Stimulated activated CD8-positive, alpha-beta memory T cell treated with anti-CD3 and anti-CD28 coated beads, Interleukin-15, amount 100 ng/mL, for 48 hours (primary cell): Measurements from ENCODE around the gene IL12B.
"Not testable (repeated sequence)": the region's sequence is repeated elsewhere in the genome, so short reads cannot be mapped to it uniquely, and the experiment has no call there.

Experiments used
- DNase-seq, 2 donors: peaks; one replicate each; pipeline ENCODE4 v3.0.0-alpha.2; 2020; ENCODE audit warnings: low read depth in 2 of 2

The IL12B gene

GRCh38 chr5:159330131-159330800 is at the start of gene IL12B:
TSS of gene IL12B (minus strand) at chr5:159330487. CDS start at chr5:159326782, 3,705 bp downstream.
- DNase-seq: no peak

- no peak for DNase-seq
These were observed 47.4 kb upstream of the IL12B start for GRCh38 chr5:159377653-159378052.

- DNase-seq: not testable (repeated sequence)
These were observed 37.6 kb upstream of the IL12B start for GRCh38 chr5:159367866-159368265.

GRCh38 chr5:159366776-159367175 is 36.5 kb upstream of the IL12B start:
- not testable (repeated sequence) for DNase-seq

GRCh38 chr5:159362220-159362619 is 31.9 kb upstream of the IL12B start:
- no peak for DNase-seq

- not testable (repeated sequence) for DNase-seq
These were observed 29.6 kb upstream of the IL12B start for GRCh38 chr5:159359871-159360270.

GRCh38 chr5:159359408-159359807 is 29.1 kb upstream of the IL12B start:
- no peak for DNase-seq

- no peak for DNase-seq
These were observed 23.5 kb upstream of the IL12B start for GRCh38 chr5:159353661-159354252.

- DNase-seq: not testable (repeated sequence)
These were observed 20.4 kb upstream of the IL12B start for GRCh38 chr5:159350644-159351043.

- not testable (repeated sequence) for DNase-seq
These were observed 19.9 kb upstream of the IL12B start for GRCh38 chr5:159350216-159350615.

GRCh38 chr5:159345861-159346260 is 15.6 kb upstream of the IL12B start:
- no peak for DNase-seq

- no peak for DNase-seq
These were observed 15.0 kb upstream of the IL12B start for GRCh38 chr5:159345336-159345735.

GRCh38 chr5:159343295-159344094 is 13.2 kb upstream of the IL12B start:
- no peak for DNase-seq

GRCh38 chr5:159342840-159343239 is 12.6 kb upstream of the IL12B start:
- DNase-seq: no peak

GRCh38 chr5:159341906-159342310 is 11.6 kb upstream of the IL12B start:
- peak in 1 of 2 donors; percentile 16 for DNase-seq

GRCh38 chr5:159341145-159341544 is 10.9 kb upstream of the IL12B start:
- no peak for DNase-seq

- DNase-seq: no peak
These were observed 10.2 kb upstream of the IL12B start for GRCh38 chr5:159340511-159340910.

GRCh38 chr5:159339460-159339859 is 9.2 kb upstream of the IL12B start:
- no peak for DNase-seq

GRCh38 chr5:159338118-159338517 is 7.8 kb upstream of the IL12B start:
- no peak for DNase-seq

GRCh38 chr5:159337016-159337955 is 7.0 kb upstream of the IL12B start:
- peak in 1 of 2 donors; percentile 22 for DNase-seq

- no peak for DNase-seq
These were observed 6.3 kb upstream of the IL12B start for GRCh38 chr5:159336586-159336985.

GRCh38 chr5:159333545-159333925 is 3.2 kb upstream of the IL12B start:
- no peak for DNase-seq
